ENCODE measurements around the gene CDT1. TPM values are rescaled to one million over a fixed set of nuclear protein-coding genes. Genes with fewer than 3 reads are reported as not detected.

The CDT1 gene
- polyA plus RNA-seq, 1 of the 3 experiments (the other 2 are of a cell fraction) = 6.1 TPM

GRCh38 chr16:88754109-88754911 is 49.3 kb upstream of the CDT1 start (continued):
- TF ChIP-seq USF2 (IDR thresholded peaks at IDR 0.05; ENCODE audit: borderline replicate concordance, low read depth, low read length) (no peak), IRF3 (IDR thresholded peaks at IDR 0.05; ENCODE audit: low read depth, low read length) (no peak), SIN3A (IDR thresholded peaks at IDR 0.05; ENCODE audit: borderline replicate concordance, low read depth, low read length) (no peak), ZBTB33 (IDR thresholded peaks at IDR 0.05; ENCODE audit: borderline replicate concordance, low read depth) (no peak), TAF1 (IDR thresholded peaks at IDR 0.05; ENCODE audit: borderline replicate concordance, low read depth, low read length) (no peak), EZH2phosphoT487 (IDR thresholded peaks at IDR 0.05; ENCODE audit: borderline replicate concordance, low read depth) (no peak), TCF12 (IDR thresholded peaks at IDR 0.05) (no peak), USF1 (IDR thresholded peaks at IDR 0.05; ENCODE audit: borderline replicate concordance, low read depth) (no peak), NRF1 (IDR thresholded peaks at IDR 0.05; ENCODE audit: low read depth, low read length) (no peak)

- ChIA-PET CTCF (interaction anchor here (0.6 to 30.9 kb wide), 22 partner anchors 13 to 461 kb away, joined by 3 to 540 read pairs (median 3); partner anchors contain the start of genes GALNS and TRAPPC2L), POLR2A (no interaction called here)
- H3K9ac ChIP-seq = no peak overlapping the region; the same call in 1 of the 2 replicates
- H3K36me3 ChIP-seq (replicated peaks in 1 of 2; ENCODE audit: control insufficient read depth in 1 of 2, insufficient read depth in 2 of 2, low read length in 1 of 2) = peaks cover 0 to 5% of the 10 kb centered on the region in 2 experiments
- peak overlapping the region; percentile 61 for H3K4me2 ChIP-seq
- peaks cover 8 to 12% of the 10 kb centered on the region in 2 experiments; a peak in 2 of 4 replicates for H3K4me1 ChIP-seq (ENCODE audit: control insufficient read depth in 1 of 2, insufficient read depth in 2 of 2, low read depth in 1 of 2, low read length in 1 of 2)
- H3K9me3 ChIP-seq = no peaks in the 10 kb centered on the region
- peaks cover 95% of the 10 kb centered on the region for H4K20me1 ChIP-seq (ENCODE audit: insufficient read depth)
- peaks cover 92% of the 10 kb centered on the region for H3K79me2 ChIP-seq (ENCODE audit: insufficient read depth)
- H3K27me3 ChIP-seq (ENCODE audit: insufficient read depth) = no peaks in the 10 kb centered on the region
- H3F3A ChIP-seq (replicated peaks; ENCODE audit: insufficient read depth) = peaks cover 11% of the 10 kb centered on the region
- H3K9me2 ChIP-seq = no peaks in the 10 kb centered on the region
- DNase-seq = peak; percentile 84
- H2AFZ ChIP-seq (ENCODE audit: low read depth) = no peak overlapping the region
- peak overlapping the region in 1 of 2 experiments; percentile 65; a peak in 2 of 4 replicates for H3K27ac ChIP-seq (ENCODE audit: low read depth in 2 of 2, low read length in 1 of 2)
- WGBS (ENCODE audit: low lambda C conversion rate) = 27% methylated on average over 19 of the region's 42 CpGs
- H3K4me3 ChIP-seq (ENCODE audit: low read depth in 2 of 2, low read length in 1 of 2) = no peak overlapping the region
- TF ChIP-seq RXRA (IDR thresholded peaks at IDR 0.05; ENCODE audit: borderline replicate concordance, low read depth) = no peak; the same call in 1 of the 2 replicates
- TF ChIP-seq RCOR1 (IDR thresholded peaks at IDR 0.05; ENCODE audit: low read length) = no peak
- 0 out of 2 replicates have a peak, but pooled peaks have one; percentile 32 for TF ChIP-seq TEAD4 (IDR thresholded peaks at IDR 0.05; ENCODE audit: borderline replicate concordance, insufficient read depth)
- peak; percentile 26; the same call in 1 of the 2 replicates for TF ChIP-seq USF1 (IDR thresholded peaks at IDR 0.05; ENCODE audit: borderline replicate concordance, low read depth)
- no peak for TF ChIP-seq MEF2A (IDR thresholded peaks at IDR 0.05; ENCODE audit: borderline replicate concordance, low read depth)
- TF ChIP-seq MAX (IDR thresholded peaks at IDR 0.05; ENCODE audit: low read depth) = peak; percentile 73; the same call in 1 of the 2 replicates
- no peak for TF ChIP-seq RFX5 (IDR thresholded peaks at IDR 0.05; ENCODE audit: low read length)
- no peak for TF ChIP-seq SIN3A (IDR thresholded peaks at IDR 0.05; ENCODE audit: borderline replicate concordance, low read depth, low read length)
- TF ChIP-seq GABPA (IDR thresholded peaks at IDR 0.05; ENCODE audit: low read depth) = no peak
- no peak for TF ChIP-seq ZBTB33 (IDR thresholded peaks at IDR 0.05; ENCODE audit: borderline replicate concordance, low read depth)
- TF ChIP-seq CHD2 (IDR thresholded peaks at IDR 0.05; ENCODE audit: low read length, partially characterized antibody) = no peak
- no peak; the same call in 1 of the 2 replicates for TF ChIP-seq FOSL2 (IDR thresholded peaks at IDR 0.05; ENCODE audit: borderline replicate concordance, low read depth)
Measured at GRCh38 chr16:88754912-88755744, 48.5 kb upstream of the CDT1 start.

All from SK-N-SH (cell line).